Measurements from ENCODE around the gene ARRB2.

ARRB2 gene

DNA sequence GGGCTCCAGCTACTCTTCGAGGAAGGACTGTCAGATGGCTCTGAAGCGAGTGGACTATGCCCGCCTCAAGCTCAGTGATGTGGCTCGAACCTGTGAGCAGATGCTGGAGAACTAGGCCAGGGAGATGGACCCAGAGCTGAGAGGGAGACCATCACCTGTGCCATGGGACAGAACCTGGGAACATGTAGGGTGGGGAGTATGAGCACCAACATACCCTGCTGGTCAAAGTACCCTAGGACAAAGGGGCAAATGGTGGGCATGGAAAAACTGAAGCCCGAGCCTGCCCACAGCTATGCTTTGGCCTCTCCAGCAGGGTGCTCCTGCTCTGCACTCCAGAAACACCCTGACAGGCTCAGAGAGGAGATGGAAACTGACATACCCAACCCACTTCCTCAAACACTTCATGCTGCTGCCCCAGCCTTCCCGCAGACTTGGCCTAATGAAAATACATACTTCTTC is 22.7 kb downstream of the ARRB2 start:
- DNase-seq: no peak

DNA sequence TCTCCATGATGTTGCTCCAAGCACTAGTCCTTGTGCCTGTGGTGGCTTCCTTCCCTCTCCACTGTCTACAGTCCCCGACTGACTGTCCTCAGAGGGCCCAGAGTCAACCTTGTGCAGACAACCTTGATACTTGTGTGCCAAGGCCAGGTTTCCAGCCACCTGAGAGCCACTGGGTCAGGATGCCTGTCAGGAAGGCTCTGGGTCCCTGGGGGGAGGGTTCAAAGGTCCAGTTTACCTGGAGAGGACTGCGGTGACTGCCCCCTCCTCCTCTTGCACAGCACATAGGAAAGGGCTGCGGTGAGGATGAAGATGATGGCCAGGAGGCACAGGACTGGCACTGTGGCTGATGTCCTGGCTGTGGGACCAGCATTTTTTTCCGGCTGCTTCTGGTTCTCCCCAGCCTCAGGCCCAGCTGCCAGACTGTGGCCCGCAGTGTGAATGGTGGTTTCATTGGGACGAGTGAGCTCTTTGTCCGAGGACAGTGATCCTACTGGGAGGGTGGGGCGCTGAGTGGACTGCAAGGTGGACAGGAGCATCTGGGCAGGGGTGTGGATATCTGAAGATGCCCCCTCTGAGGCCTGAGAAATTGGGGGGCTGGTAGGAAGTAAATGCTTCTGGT is 24.5 kb downstream of the ARRB2 start:
- DNase-seq: no peak

DNA sequence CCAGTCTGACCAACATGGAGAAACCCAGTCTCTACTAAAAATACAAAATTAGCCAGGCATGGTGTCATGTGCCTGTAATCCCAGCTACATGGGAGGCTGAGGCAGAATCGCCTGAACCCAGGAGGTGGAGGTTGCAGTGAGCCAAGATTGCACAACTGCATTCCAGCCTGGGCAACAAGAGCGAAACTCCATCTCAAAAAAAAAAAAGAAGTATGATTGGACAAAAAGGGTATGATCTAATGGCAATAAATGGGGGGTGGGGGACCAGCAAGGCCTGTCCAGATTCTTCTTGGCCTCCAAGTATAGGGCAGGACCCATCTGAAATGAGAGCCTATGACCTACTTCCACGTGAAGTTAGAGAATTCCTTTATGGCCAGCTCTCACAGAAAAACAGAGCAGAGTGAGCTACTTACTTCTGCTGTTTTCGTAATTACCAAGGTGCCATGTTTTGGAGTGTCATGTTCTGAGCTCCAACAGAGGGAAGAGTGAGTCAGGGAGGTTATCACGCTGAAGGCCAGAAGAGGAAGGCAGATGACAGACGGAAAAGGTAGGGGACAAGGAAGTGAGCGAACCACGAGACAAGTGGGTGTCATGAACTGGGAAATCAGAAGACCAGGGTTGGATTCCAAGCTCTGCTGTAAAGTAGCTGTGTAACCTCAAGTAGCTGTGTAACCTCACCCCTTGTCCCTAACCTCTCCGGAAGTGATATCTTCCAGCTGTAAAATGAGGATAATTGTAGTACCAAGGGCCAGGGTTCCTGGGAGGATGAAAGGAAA is 25.6 kb downstream of the ARRB2 start:
- no peak for DNase-seq

DNA sequence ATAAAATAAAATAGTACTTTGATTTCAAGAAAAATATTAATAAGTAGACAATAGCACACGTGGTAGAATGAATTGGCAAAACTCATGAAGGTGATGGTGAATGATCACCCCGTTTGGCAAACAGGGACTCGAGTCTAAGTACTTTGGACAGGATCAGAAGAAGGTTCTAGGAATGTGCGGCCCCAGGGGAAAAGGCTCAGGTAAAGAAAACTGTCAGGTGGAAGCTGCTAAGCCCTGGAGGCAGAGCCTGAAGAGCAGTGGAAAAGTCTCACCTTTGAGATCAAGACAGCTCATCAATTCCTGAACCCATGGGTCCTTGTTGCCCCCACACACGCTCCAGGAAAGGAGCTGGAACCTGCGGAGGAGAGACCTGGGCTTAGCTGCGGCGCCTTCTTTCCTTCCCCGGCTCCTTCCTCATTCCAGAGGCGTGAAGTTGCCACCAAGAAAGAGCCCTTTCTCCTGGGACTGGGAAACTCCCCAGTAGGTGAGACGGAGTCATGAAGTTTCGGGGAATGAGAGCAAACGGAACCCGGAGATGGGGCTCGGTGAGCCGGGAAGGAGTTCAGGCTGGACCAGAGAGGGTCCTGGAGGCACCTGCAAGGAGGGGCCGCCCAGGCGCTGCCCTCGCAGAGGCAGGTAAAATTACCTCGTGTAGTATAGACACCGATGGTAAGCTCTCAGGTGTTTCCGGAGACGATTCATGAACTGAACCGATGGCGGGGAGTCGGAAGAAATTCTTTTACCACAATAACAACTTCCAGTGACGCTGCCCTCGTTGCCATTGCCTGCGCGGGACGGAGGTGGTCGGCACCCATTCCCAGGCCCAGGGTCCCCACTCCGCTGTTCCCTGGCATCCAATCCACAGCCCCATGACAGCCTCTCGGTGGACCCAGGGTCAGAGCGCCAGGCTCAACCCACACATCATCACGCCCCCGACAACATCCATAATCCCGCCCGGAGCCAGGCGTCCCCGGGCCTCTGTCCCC is 28.0 kb downstream of the ARRB2 start:
- no peak for DNase-seq

DNA sequence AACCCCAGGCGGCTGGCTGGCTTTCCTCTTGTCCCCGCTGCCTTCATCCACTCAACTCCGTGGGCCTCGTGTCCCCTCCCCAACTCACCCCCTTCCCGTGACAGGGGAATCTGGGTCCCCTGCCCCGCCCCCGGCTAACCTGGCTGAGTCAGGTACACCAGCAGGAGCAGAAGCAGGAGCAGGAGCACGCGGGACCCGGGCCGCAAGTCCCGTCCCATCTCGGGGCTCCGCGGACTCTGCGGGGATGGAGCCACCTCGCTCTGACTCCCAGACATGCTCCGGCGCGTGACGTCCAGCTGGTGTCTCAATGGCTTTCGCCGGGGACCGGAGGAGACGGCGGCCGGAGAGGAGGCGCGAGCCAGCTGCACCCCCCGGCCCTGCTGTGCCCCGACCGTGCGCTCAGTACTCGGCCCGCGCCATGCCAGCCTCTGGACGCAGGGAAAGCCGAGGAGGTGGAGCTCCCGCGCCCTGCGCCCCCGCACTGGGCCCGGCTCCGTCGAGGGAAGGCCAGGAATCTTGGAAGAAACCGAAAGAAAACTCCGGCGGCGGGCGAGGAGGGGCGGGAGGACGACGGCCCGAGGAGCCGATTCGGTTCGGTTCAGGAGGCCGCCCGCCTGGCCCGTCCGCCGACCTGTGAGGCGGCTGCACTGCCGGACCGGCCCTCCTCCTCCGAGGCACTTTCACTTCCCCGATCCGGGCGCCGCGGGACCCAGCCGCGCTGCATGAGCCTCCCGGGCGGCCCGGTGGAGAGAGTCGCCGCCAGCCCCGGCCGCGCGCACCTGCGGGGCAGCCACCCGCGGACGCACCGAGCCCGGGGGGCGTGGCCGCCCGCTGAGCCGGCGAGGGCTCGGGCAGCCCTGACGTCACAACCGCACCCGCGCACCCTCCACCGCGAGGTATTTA is 28.9 kb downstream of the ARRB2 start, which contains the start of the genes CXCL16 and ZMYND15:
Gene CXCL16 (minus strand): TSS at position 807 of the 903 bp plus-strand sequence. CDS start 589 bp downstream, at position 218.
Gene ZMYND15 (plus strand): TSS at position 712 of the 903 bp plus-strand sequence. CDS start 716 bp downstream, outside the sequence.
- no peak for DNase-seq

DNA sequence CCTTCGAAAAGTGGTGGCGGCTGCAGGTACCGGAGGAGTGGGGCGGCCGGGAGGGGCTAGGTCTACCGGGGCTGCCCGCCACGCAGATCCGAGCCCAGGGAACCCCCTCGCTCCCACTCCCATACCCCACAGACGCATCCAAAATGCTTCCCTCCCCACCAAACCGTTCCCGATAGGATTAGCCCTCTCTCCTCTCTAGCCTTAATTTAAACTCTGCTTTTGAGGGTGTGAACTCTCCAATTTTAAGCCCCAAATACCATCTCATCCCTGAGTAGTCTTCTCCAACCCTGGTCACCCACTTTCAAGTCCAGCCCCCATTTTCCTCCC is 29.6 kb downstream of the ARRB2 start:
- no peak for DNase-seq

DNA sequence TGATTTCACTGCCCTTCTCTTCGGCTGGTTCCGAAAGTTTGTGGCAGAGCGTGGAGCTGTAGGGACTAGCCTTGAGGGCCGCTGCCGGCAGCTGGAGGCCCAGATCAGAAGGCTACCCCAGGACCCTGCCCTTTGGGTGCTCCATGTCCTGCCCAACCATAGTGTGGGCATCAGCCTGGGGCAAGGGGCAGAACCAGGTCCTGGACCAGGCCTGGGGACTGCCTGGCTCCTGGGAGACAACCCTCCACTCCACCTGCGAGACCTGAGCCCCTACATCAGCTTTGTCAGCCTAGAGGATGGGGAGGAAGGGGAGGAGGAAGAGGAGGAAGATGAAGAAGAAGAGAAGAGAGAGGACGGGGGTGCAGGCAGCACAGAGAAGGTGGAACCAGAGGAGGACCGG is 30.2 kb downstream of the ARRB2 start:
- no peak for DNase-seq

DNA sequence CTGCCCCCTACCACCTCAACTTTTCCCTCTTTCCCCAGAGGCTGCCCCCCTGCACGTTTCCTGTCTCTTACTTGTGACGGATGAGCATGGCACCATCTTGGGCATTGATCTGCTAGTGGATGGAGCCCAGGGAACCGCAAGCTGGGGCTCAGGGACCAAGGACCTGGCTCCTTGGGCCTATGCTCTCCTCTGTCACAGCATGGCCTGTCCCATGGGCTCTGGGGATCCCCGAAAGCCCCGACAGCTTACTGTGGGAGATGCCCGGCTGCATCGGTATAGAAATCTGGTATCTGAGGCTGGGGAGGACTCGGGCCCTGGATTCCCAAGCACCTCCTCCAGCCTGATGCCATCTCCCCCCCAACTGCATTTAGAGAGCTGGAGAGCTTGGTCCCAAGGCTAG is 31.1 kb downstream of the ARRB2 start:
- DNase-seq: no peak

DNA sequence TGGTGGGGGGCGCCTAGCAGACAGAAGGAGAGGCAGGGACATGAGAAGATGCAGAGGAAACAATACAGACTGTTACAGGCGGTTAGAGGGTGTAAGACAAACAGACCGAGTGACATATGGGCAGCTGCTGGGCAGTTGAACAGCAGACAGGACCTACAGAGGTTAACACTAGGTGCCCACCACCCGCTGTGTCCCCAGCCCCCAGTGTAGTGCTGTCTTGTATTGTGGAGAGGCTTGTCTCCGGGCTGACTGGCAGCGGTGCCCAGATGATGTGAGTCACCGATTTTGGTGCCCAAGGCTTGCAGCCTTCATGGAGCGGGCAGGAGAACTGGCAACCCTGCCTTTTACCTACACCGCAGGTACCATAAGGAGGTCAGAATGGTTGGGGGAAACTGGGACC is 31.7 kb downstream of the ARRB2 start:
- no peak for DNase-seq

DNA sequence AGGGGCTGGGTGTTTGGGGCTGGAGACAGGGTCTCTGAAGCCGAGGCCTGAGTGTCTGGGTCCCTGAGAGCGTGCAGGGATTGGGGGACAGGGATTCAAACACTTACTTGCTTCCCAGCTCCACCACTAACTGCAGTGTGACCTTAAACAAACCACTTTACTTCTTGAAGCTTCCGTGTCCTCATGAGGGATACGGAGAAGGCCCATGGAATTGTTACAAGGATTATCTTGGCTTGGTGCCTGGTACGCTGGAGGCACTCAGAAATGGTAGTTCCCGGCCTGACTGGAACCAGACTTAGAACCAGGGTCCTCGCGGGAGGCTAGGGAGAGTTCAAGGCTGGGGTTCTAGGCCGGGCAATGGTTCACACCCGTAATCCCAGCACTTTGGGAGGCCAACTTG is 32.2 kb downstream of the ARRB2 start:
- no peak for DNase-seq

DNA sequence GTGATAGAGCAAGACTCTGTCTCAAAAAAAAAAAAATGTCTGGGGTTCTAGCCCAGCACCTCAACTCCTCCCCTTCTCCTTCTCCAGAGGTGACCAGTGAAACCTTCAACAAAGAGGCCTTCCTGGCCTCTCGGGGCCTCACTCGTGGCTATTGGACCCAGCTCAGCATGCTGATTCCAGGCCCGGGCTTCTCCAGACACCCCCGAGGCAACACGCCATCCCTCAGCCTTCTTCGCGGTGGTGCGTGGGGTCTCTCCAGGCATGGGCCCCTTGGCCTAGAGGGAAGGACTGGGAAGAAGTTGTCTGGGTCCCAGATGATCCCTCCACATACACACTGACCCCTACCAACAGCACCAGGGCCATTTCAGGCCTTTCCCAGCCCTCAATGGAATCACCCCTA is 32.8 kb downstream of the ARRB2 start:
- DNase-seq: no peak

DNA sequence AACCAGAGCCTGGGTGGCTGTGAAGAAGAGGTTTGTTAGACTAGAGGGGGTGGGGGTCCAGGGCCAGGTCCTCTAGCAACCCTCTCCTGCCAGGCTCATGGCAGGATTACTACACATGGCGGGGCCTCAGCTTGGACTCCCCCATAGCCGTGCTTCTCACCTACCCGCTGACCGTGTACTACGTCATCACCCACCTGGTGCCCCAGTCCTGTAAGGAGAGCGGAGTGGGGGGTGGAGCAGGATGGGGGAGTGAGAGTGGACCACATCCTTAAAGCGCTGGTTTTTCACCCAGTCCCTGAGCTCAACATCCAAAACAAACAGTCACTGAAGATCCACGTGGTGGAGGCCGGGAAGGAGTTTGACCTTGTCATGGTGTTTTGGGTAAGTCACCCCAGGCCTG is 33.5 kb downstream of the ARRB2 start:
- no peak for DNase-seq

DNA sequence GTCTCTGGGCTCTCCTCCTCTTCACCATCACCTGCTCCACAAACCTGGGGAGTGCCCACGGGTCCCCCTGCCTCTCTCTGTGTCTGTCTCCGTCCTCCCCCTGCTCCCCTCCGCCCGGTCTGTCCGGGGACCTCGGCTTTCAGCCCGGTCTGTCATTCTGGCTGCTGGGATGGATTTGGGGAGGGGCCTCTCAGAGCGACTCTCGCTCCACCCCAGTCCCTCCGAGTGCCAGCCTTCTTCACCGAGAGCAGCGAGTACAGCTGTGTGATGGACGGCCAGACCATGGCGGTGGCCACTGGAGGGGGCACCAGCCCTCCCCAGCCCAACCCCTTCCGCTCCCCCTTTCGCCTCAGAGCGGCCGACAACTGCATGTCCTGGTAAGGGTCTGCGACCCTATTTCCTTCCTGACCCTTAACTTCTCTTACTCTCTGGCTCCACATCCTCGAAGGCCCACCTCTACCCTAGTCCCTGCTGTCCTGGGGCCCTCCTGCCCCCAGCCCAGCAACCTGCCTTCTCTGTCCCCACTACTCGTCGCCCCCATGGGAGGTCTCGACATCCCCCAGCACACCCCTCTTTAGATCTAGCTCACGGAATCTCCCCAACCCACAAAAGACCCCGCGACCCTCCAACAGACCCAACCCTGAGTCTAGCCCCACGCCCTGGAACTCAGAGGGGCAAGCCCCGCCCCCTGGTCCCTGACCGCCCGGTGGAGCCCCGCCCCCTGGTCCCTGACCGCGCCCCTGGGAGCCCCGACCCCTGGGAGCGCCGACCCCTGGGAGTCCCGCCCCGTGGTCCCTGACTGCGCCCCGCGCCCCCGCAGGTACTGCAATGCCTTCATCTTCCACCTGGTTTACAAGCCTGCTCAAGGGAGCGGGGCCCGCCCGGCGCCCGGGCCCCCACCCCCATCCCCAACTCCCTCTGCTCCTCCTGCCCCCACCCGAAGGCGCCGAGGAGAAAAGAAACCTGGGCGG is 34.9 kb downstream of the ARRB2 start:
- no peak for DNase-seq

DNA sequence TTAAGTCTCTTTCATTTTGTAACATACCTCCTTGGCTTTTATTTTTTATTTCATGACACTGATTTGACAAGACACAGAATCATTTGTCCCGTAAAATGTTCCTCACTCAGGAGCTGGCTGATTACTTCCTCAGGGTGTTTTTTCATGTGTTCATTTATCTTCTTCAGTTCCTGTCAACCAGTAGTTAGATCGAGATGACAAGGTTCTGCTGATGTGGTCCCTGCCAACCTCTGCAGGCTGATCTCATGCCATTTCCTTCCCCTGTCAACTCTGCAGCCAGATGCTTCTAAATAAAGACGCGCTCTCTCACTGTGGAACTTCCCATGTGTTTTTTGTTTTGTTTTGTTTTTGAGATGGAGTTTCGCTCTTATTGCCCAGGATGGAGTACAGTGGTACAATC is 37.4 kb downstream of the ARRB2 start:
- DNase-seq: no peak

DNA sequence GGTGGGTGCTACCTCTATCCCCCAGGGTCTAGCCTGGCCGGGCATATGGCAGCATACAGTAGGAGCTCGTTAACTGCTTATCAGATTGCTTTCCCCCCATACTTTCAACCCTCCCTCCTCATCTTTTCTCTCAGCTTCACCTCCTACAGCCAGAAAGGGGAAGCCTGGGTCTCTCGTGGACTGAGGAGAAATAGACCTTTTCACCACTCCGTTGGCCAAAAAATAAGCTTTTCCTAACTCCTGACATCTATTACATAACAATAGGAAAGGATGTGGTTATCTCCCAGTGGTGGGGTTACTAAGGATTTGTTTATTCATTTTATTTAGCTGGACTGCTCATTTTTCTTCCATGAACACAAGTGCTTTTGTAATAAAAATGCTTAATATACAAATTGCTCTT is 38.3 kb downstream of the ARRB2 start:
- DNase-seq: no peak

DNA sequence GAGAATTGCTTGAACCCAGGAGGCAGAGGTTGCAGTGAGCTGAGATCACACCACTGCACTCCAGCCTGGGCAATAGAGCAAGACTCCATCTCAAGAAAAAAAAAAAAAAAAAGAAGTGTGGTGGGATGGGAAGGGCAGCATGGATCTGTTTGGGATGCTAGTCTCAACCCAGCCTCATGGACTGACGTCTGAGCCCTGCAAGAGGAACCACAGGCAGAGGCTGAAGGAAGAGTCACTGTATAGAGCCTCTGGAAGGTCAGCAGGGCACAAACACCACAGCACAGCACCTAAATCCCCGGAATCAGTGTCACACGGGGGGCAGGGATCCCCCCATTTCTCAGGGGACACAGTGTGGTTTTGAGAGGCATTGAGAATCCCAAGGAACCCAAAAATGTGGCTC is 40.2 kb downstream of the ARRB2 start:
- DNase-seq: no peak

DNA sequence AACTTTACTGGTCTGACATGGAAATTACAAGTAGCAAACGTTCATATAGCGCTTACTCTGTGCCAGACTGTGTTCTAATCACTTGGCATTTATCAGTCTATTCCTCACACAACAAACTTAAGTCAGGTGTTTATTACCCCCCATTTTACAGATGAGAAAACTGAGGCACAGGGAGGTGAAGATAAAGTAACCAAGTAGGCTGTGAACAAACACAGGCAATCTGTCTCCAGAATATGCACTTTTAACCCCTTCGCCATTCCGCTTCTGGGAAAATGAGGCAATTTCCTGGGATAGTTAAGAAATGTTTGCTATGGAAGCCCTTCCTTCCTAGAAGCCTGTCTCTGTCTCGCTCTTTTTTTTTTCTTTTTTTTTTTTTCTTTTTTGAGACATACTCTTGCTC is 41.5 kb downstream of the ARRB2 start:
- DNase-seq: no peak

DNA sequence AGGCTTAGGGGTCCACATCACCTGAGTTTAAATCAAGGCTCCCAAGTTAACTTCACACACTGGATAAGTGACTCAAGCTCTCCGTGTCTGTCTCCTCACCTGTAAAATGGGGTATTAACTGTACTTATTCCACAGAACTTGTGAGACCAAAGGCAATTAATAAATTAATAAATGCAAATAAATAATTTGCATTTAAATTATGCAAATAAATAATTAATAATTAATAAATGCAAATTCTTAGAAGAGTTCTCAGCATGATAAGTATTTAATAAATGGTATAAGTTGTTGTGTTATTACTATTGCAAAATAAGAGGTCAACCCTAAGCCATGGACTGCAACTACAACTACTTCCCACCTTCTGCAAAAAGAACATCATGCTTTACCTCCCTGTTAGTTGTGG is 43.0 kb downstream of the ARRB2 start:
- no peak for DNase-seq

DNA sequence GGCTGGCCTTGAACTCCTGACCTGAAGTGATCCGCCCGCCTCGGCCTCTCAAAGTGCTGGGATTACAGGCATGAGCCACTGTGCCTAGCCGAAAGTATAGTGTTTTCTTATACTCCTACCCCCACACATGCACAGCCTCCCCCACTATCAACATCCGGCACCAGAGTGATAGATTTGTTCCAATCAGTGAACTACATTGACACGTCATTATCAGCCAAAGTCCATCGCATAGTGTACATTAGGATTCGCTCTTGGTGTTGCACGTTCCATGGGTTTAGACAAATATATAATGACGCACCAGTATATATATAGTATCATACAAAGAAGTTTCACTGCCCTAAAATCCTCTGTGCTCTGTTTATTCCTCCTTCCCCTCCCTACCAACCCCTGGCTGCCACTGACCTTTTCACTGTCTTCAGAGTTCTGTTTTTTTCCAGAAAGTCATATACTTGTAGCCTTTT is 49.4 kb downstream of the ARRB2 start:
- DNase-seq: no peak

DNA sequence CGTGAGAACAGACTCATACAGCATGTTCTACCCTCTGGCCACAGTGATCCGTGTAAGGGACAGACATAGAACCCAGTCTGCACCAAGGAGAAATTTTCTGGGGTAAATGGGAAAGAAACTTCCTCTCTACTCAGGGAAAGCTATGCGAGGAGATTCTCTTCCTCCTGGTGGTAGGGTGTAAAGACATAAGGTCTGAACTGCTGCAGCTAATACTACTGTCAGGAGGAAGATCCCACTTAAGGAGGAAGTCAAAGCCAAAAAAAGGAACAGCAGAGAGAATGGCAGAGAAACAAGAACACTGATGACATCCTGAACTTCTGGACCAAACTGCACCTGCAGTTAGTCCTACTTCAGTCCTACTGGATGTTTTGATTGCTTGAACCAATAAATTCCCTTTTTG is 54.2 kb downstream of the ARRB2 start:
- DNase-seq: no peak

DNA sequence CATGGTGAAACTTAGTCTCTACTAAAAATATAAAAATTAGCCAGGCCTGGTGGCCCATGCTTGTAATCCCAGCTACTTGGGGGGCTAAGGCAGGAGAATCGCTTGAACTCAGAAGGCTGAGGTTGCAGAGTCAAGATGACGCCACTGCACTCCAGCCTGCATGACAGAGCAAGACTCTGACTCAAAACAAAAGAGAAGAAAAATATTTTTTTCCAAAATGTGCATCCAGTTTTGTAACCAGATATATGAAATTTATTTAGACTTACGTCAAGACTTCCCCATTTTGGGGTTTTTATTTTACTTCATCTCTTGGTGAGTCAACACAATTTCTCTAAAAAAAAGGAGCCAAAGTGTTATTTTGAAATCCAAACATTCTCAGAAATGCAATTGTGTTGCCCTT is 55.8 kb downstream of the ARRB2 start:
- DNase-seq: no peak
